ENCODE results near the gene PSG7. TPM values are rescaled to one million over a fixed set of nuclear protein-coding genes. Genes with fewer than 3 reads are reported as not detected.
"Not testable (repeated sequence)": the region's sequence is repeated elsewhere in the genome, so short reads cannot be mapped to it uniquely, and the experiment has no call there.

The PSG7 gene
- total RNA-seq, 2 experiments from 2014 or later: not detected

- CTCF ChIA-PET (ENCODE audit: unreplicated experiment); POLR2A ChIA-PET; intact Hi-C loops (cut with micrococcal nuclease; ENCODE audit: unreplicated experiment); H3K4me1 ChIP-seq (ENCODE audit: insufficient read depth, low read length, poor library complexity, severe bottlenecking); H3K4me2 ChIP-seq (ENCODE audit: low read length); H4K20me1 ChIP-seq (ENCODE audit: insufficient read depth, low read length); H3K27ac ChIP-seq (ENCODE audit: low read depth, low read length, poor library complexity, severe bottlenecking); BruUV-seq (replicated peaks); H3K9me2 ChIP-seq (ENCODE audit: insufficient read depth, low read length); H3K4me3 ChIP-seq (ENCODE audit: low read depth, low read length, poor library complexity, severe bottlenecking); H2AFZ ChIP-seq (ENCODE audit: low read length); H3K36me3 ChIP-seq (ENCODE audit: insufficient read depth, low read length); H3K79me2 ChIP-seq (ENCODE audit: insufficient read depth, low read depth, low read length); H3K9me3 ChIP-seq (ENCODE audit: low read length): not testable (repeated sequence)
- DNase-seq (ENCODE audit: low spot score): peak; percentile 43
- TF ChIP-seq, protein P1, sequence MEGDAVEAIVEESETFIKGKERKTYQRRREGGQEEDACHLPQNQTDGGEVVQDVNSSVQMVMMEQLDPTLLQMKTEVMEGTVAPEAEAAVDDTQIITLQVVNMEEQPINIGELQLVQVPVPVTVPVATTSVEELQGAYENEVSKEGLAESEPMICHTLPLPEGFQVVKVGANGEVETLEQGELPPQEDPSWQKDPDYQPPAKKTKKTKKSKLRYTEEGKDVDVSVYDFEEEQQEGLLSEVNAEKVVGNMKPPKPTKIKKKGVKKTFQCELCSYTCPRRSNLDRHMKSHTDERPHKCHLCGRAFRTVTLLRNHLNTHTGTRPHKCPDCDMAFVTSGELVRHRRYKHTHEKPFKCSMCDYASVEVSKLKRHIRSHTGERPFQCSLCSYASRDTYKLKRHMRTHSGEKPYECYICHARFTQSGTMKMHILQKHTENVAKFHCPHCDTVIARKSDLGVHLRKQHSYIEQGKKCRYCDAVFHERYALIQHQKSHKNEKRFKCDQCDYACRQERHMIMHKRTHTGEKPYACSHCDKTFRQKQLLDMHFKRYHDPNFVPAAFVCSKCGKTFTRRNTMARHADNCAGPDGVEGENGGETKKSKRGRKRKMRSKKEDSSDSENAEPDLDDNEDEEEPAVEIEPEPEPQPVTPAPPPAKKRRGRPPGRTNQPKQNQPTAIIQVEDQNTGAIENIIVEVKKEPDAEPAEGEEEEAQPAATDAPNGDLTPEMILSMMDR (conservative IDR thresholded peaks at IDR 0.05; ENCODE audit: low read length): peak; percentile 77
Measured at GRCh38 chr19:42923106-42923505, 13.9 kb downstream of the PSG7 start.

GRCh38 chr19:42920971-42921370, 16.0 kb downstream of the PSG7 start:
- H4K20me1 ChIP-seq (ENCODE audit: insufficient read depth, low read length); POLR2A ChIA-PET: not testable (repeated sequence)

DNA sequence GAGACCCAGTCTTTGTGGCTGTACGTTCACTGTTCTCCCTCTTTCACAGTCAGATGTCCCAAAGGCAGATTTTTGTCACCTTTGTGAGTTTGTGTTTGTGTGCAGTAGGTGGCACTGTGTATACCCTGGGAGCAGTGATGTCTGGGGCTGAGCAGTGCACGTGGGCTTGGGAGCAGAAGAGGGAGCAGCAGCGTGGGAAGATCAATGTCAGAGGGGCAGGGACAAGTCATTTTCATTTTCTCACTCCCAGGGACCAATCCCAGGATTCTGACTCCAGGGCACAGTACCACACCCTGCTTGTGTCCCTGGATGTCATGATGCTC, 17.3 kb downstream of the PSG7 start:
- POLR2A ChIA-PET: no interaction called here
- BruUV-seq (replicated peaks): no TSS peak
- intact Hi-C loops (cut with micrococcal nuclease; ENCODE audit: unreplicated experiment): no loop called here
- Histone ChIP-seq H3K9me2 (ENCODE audit: insufficient read depth, low read length) (no peaks in the 10 kb centered on the region), H3K9me3 (ENCODE audit: low read length) (no peaks in the 10 kb centered on the region), H3K36me3 (ENCODE audit: insufficient read depth, low read length) (no peaks in the 10 kb centered on the region), H3K27ac (ENCODE audit: low read depth, low read length, poor library complexity, severe bottlenecking) (no peak overlapping the region), H3K4me3 (ENCODE audit: low read depth, low read length, poor library complexity, severe bottlenecking) (no peak overlapping the region), H4K20me1 (ENCODE audit: insufficient read depth, low read length) (no peaks in the 10 kb centered on the region), H3K4me1 (ENCODE audit: insufficient read depth, low read length, poor library complexity, severe bottlenecking) (no peaks in the 10 kb centered on the region), H2AFZ (ENCODE audit: low read length) (no peak overlapping the region), H3K4me2 (ENCODE audit: low read length) (no peak overlapping the region), H3K79me2 (ENCODE audit: insufficient read depth, low read depth, low read length) (no peaks in the 10 kb centered on the region)
- no peak for DNase-seq (ENCODE audit: low spot score)
- TF ChIP-seq EZH2phosphoT487 (IDR thresholded peaks at IDR 0.05; ENCODE audit: borderline replicate concordance, low read depth, low read length): no peak
- TF ChIP-seq, protein P1 (conservative IDR thresholded peaks at IDR 0.05; ENCODE audit: low read length): 0 out of 2 replicates have a peak, but pooled peaks have one; percentile 62
- CTCF ChIA-PET (ENCODE audit: unreplicated experiment): no interaction called here

More at GRCh38 chr19:42920971-42921370, 16.0 kb downstream of the PSG7 start:
- H3K9me3 ChIP-seq (ENCODE audit: low read length); H2AFZ ChIP-seq (ENCODE audit: low read length); H3K27ac ChIP-seq (ENCODE audit: low read depth, low read length, poor library complexity, severe bottlenecking); H3K79me2 ChIP-seq (ENCODE audit: insufficient read depth, low read depth, low read length); BruUV-seq (replicated peaks); H3K36me3 ChIP-seq (ENCODE audit: insufficient read depth, low read length); H3K4me2 ChIP-seq (ENCODE audit: low read length); H3K4me3 ChIP-seq (ENCODE audit: low read depth, low read length, poor library complexity, severe bottlenecking); CTCF ChIA-PET (ENCODE audit: unreplicated experiment); intact Hi-C loops (cut with micrococcal nuclease; ENCODE audit: unreplicated experiment); H3K4me1 ChIP-seq (ENCODE audit: insufficient read depth, low read length, poor library complexity, severe bottlenecking); DNase-seq (ENCODE audit: low spot score); H3K9me2 ChIP-seq (ENCODE audit: insufficient read depth, low read length): not testable (repeated sequence)
